MM.1S (cell line): ENCODE data around the gene DISC1.

Source experiments
- EZH2phosphoT487 ChIP-seq: fragments of 300-600 bp; sonication (generic); IDR thresholded peaks from 2 replicates; pipeline ENCODE4 v1.6.1; 2018; ENCODE audit warnings: antibody characterized with exemption, low read length
- TF ChIP-seq, protein P1 (sequence below): fragments of 300-600 bp; sonication (generic); IDR thresholded peaks from 2 replicates; pipeline ENCODE4 v1.5.1; 2016; ENCODE audit warnings: antibody characterized with exemption, low read length, mixed read lengths

DNA sequence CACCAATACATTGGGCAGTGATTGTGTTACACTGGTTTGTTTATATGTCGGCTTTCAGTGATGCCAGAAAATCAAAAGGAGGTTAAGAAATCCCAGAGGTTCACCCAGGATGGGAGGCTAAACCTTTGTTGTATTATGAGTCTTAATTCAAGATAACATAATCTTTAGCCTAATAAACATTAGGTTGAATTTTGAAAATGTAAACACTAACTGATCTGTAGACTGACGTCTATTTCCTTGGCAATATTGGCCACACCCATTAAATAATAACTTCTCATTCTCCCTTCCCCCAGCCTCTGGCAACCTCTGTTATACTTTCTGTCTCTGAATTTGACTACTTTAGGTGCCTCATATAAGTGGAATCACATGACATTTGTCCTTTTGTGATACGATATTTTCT lies 238.7 kb downstream of the DISC1 start:
- TF ChIP-seq, protein P1, sequence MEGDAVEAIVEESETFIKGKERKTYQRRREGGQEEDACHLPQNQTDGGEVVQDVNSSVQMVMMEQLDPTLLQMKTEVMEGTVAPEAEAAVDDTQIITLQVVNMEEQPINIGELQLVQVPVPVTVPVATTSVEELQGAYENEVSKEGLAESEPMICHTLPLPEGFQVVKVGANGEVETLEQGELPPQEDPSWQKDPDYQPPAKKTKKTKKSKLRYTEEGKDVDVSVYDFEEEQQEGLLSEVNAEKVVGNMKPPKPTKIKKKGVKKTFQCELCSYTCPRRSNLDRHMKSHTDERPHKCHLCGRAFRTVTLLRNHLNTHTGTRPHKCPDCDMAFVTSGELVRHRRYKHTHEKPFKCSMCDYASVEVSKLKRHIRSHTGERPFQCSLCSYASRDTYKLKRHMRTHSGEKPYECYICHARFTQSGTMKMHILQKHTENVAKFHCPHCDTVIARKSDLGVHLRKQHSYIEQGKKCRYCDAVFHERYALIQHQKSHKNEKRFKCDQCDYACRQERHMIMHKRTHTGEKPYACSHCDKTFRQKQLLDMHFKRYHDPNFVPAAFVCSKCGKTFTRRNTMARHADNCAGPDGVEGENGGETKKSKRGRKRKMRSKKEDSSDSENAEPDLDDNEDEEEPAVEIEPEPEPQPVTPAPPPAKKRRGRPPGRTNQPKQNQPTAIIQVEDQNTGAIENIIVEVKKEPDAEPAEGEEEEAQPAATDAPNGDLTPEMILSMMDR = no peak
- no peak for TF ChIP-seq EZH2phosphoT487
